ENCODE measurements around the gene ETS2. TPM values are rescaled to one million over a fixed set of nuclear protein-coding genes. Genes with fewer than 3 reads are reported as not detected.

Gene ETS2
- total and polyA plus RNA-seq, 10 of the 15 experiments (the other 5 are each of a cell fraction or from before 2014, with no cell fraction given): 0.52 to 8.6 (median 3.8) TPM

DNA sequence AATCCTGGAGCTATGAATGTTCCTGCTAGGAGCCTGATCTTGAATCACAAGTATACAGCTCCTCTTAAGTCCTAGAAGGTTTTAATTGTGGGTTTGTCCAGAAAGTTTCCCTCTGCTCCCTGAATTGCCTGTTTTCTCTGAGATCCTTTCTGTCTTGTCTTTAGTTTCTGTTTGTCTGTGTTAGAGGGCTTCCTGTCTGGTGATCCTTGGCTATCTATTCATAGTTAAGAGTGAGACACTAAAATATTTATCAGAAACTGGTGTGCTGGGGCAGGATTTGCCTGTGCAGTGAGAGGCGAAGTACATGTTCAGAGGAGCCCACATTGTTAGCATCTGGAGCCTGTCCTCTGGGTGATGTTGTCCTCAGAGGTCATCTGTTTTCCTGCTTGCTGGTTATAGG is 45.4 kb downstream of the ETS2 start:
- Histone ChIP-seq H3K4me2 (ENCODE audit: control insufficient read depth, insufficient read depth) (no peak overlapping the region), H4K20me1 (ENCODE audit: control insufficient read depth, insufficient read depth) (no peaks in the 10 kb centered on the region), H3K9ac (ENCODE audit: control insufficient read depth, insufficient read depth, low read length) (no peak overlapping the region), H3K79me2 (ENCODE audit: control insufficient read depth, insufficient read depth, low read length) (no peaks in the 10 kb centered on the region), H3K36me3 (ENCODE audit: control insufficient read depth in 2 of 2, insufficient read depth in 2 of 2, low read length in 1 of 2) (no peaks in the 10 kb centered on the region), H3K27me3 (replicated peaks in 1 of 2; ENCODE audit: control insufficient read depth in 2 of 2, insufficient read depth in 2 of 2, low read length in 1 of 2) (no peaks in the 10 kb centered on the region), H3K4me3 (no peak overlapping the region), H2AFZ (ENCODE audit: control insufficient read depth, low read depth, low read length) (no peak overlapping the region), H3K4me1 (ENCODE audit: control insufficient read depth, insufficient read depth, low read length) (no peaks in the 10 kb centered on the region), H3K27ac (ENCODE audit: control insufficient read depth, insufficient read depth) (no peak overlapping the region), H3K9me3 (replicated peaks; ENCODE audit: control insufficient read depth, insufficient read depth, low read length) (no peaks in the 10 kb centered on the region)
- BruUV-seq (replicated peaks): no TSS peak
- ChIA-PET POLR2A (no interaction called here), RAD21 (ENCODE audit: unreplicated experiment) (interaction anchor here (1.4 kb wide), 1 partner anchor 135 kb away, joined by 3 read pairs; no protein-coding TSS in a partner anchor), SMC1A (ENCODE audit: uncharacterized antibody, unreplicated experiment) (interaction anchor here (1.2 kb wide), 1 partner anchor 28 kb away, joined by 3 read pairs; no protein-coding TSS in a partner anchor), CTCF (no interaction called here)
- in situ Hi-C loops (cut with MboI) (no loop called here), intact Hi-C loops (cut with micrococcal nuclease; ENCODE audit: unreplicated experiment) (no loop called here)
- 58% methylated on average over 1 of the region's 1 CpG for WGBS (ENCODE audit: insufficient coverage, insufficient replicate concordance, low lambda C conversion rate, missing lambda C conversion rate)
- no peak for FAIRE-seq
- DNase-seq (ENCODE audit: low read depth, low spot score): no peak
- ATAC-seq: no peak
- no peak for TF ChIP-seq PAX8 (IDR thresholded peaks at IDR 0.05)
- TF ChIP-seq, protein P1, sequence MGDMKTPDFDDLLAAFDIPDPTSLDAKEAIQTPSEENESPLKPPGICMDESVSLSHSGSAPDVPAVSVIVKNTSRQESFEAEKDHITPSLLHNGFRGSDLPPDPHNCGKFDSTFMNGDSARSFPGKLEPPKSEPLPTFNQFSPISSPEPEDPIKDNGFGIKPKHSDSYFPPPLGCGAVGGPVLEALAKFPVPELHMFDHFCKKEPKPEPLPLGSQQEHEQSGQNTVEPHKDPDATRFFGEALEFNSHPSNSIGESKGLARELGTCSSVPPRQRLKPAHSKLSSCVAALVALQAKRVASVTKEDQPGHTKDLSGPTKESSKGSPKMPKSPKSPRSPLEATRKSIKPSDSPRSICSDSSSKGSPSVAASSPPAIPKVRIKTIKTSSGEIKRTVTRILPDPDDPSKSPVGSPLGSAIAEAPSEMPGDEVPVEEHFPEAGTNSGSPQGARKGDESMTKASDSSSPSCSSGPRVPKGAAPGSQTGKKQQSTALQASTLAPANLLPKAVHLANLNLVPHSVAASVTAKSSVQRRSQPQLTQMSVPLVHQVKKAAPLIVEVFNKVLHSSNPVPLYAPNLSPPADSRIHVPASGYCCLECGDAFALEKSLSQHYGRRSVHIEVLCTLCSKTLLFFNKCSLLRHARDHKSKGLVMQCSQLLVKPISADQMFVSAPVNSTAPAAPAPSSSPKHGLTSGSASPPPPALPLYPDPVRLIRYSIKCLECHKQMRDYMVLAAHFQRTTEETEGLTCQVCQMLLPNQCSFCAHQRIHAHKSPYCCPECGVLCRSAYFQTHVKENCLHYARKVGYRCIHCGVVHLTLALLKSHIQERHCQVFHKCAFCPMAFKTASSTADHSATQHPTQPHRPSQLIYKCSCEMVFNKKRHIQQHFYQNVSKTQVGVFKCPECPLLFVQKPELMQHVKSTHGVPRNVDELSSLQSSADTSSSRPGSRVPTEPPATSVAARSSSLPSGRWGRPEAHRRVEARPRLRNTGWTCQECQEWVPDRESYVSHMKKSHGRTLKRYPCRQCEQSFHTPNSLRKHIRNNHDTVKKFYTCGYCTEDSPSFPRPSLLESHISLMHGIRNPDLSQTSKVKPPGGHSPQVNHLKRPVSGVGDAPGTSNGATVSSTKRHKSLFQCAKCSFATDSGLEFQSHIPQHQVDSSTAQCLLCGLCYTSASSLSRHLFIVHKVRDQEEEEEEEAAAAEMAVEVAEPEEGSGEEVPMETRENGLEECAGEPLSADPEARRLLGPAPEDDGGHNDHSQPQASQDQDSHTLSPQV (IDR thresholded peaks at IDR 0.05): no peak
- no peak for TF ChIP-seq TAF1 (IDR thresholded peaks at IDR 0.05; ENCODE audit: borderline replicate concordance, low read depth, low read length)
- TF ChIP-seq ETV6 (conservative IDR thresholded peaks at IDR 0.05 in 1 of 2, IDR thresholded peaks at IDR 0.05 in 1 of 2; ENCODE audit: borderline replicate concordance in 1 of 2, low read depth in 1 of 2): no peak
- TF ChIP-seq NFXL1 (IDR thresholded peaks at IDR 0.05; ENCODE audit: borderline replicate concordance): no peak
- no peak for TF ChIP-seq ZBTB4 (CRISPR knock-in tag; IDR thresholded peaks at IDR 0.05)
- no peak for TF ChIP-seq CBX3 (IDR thresholded peaks at IDR 0.05; ENCODE audit: borderline replicate concordance, low read depth)
- TF ChIP-seq NR2F1 (conservative IDR thresholded peaks at IDR 0.05): no peak
- no peak for TF ChIP-seq EED (IDR thresholded peaks at IDR 0.05; ENCODE audit: low read depth)
- no peak for TF ChIP-seq NFYA (IDR thresholded peaks at IDR 0.05; ENCODE audit: borderline replicate concordance, low read depth, low read length)
- TF ChIP-seq SMARCA5 (IDR thresholded peaks at IDR 0.05): no peak
- TF ChIP-seq CEBPB (IDR thresholded peaks at IDR 0.05; ENCODE audit: borderline replicate concordance in 1 of 2, low read depth in 2 of 2, low read length in 2 of 2): no peak
- no peak for TF ChIP-seq HDGF (IDR thresholded peaks at IDR 0.05)
- no peak for TF ChIP-seq FOS (IDR thresholded peaks at IDR 0.05; ENCODE audit: borderline replicate concordance, extremely low read depth, insufficient read length)
- TF ChIP-seq POLR2AphosphoS5 (IDR thresholded peaks at IDR 0.05; ENCODE audit: low read length): no peak
- TF ChIP-seq ZNF622 (IDR thresholded peaks at IDR 0.05): no peak
- no peak for TF ChIP-seq PBX3 (IDR thresholded peaks at IDR 0.05; ENCODE audit: insufficient replicate concordance, low read depth, low read length)
